GM12878 (cell line): ENCODE results near the gene ANP32A. TPM values are rescaled to one million over a fixed set of nuclear protein-coding genes. Genes with fewer than 3 reads are reported as not detected.

ENCODE experiments used
- ASH2L ChIP-seq: fragments of 300-600, 200-600 bp; sonication (generic); IDR thresholded peaks from 2 replicates; pipeline ENCODE4 v1.6.1; 2017; ENCODE audit warnings: low read depth, mild to moderate bottlenecking, borderline replicate concordance
- ATF7 ChIP-seq: fragments of 450-650 bp; IDR thresholded peaks from 2 replicates; pipeline ENCODE4 v1.6.1; 2016; ENCODE audit warnings: low read depth, mild to moderate bottlenecking
- CTCF ChIP-seq, 3 experiments: IDR thresholded peaks in 2 of 3; conservative IDR thresholded peaks in 1 of 3; 2 replicates each; pipeline ENCODE4 v1.5.1; 2011; ENCODE audit warnings: low read depth in 3 of 3, low read length in 3 of 3, mild to moderate bottlenecking in 3 of 3, control low read depth in 2 of 3, moderate library complexity in 2 of 3, inconsistent platforms in 1 of 3, mixed read lengths in 1 of 3; ENCODE audit not compliant: control insufficient read depth in 2 of 3, insufficient read depth in 1 of 3; ENCODE audit errors: extremely low read depth in 1 of 3
- IKZF1 ChIP-seq: fragments of 450-650 bp; conservative IDR thresholded peaks from 2 replicates; pipeline ENCODE4 v1.6.1; 2017; ENCODE audit warnings: antibody characterized with exemption, mild to moderate bottlenecking
- KLF5 ChIP-seq: fragments of 450-650 bp; IDR thresholded peaks from 2 replicates; pipeline ENCODE4 v1.6.1; 2014; ENCODE audit warnings: mild to moderate bottlenecking; ENCODE audit not compliant: partially characterized antibody
- MYB ChIP-seq: fragments of 150-350 bp; IDR thresholded peaks from 2 replicates; pipeline ENCODE4 v1.6.1; 2014; ENCODE audit warnings: mild to moderate bottlenecking, low read depth, low read length, borderline replicate concordance
- POLR2AphosphoS2 ChIP-seq: IDR thresholded peaks from 2 replicates; pipeline ENCODE4 v1.6.1; 2011; ENCODE audit warnings: low read depth, mild to moderate bottlenecking, low read length, improper control_type of control experiment, moderate library complexity
- POLR2AphosphoS5 ChIP-seq: IDR thresholded peaks from 2 replicates; pipeline ENCODE4 v1.6.1; 2011; ENCODE audit warnings: mild to moderate bottlenecking, low read length, inconsistent platforms
- SMAD1 ChIP-seq: fragments of 450-650 bp; IDR thresholded peaks from 2 replicates; pipeline ENCODE4 v1.6.1; 2018; ENCODE audit warnings: mild to moderate bottlenecking, low read depth; ENCODE audit not compliant: partially characterized antibody
- SMARCA5 ChIP-seq: fragments of 450-650 bp; IDR thresholded peaks from 2 replicates; pipeline ENCODE4 v1.6.1; 2017; ENCODE audit warnings: mild to moderate bottlenecking
- TAF1 ChIP-seq: IDR thresholded peaks from 2 replicates; pipeline ENCODE4 v1.6.1; 2011; ENCODE audit warnings: mild to moderate bottlenecking, low read depth, low read length, borderline replicate concordance
- TBL1XR1 ChIP-seq: IDR thresholded peaks from 2 replicates; pipeline ENCODE4 v1.6.1; 2012; ENCODE audit warnings: low read depth, low read length, improper control_type of control experiment
- TCF7 ChIP-seq: IDR thresholded peaks from 2 replicates; pipeline ENCODE4 v1.6.1; 2014; ENCODE audit warnings: antibody characterized with exemption, borderline replicate concordance
- polyA plus RNA-seq, 11 experiments: library from polyadenylated mRNA; depleted of rRNA in 4 of 11; unstranded in 6 of 11; stranded (reverse) in 5 of 11; fragments of >200 nt; fragmentation: Nextera tagmentation in 4 of 11; fragmentation: Illumina TruSeq in 1 of 11; extraction: Ambion mirVana in 4 of 11; extraction: Trizol in 1 of 11; gene quantifications; 1 replicate in 1 of 11; 2 replicates in 10 of 11; pipeline versions ENCODE4 v1.2.1 to v1.2.3, GENCODE V29; 2011 to 2016; ENCODE audit warnings: inconsistent platforms in 2 of 11, missing spikeins in 2 of 11, low read depth in 1 of 11
- total RNA-seq, 4 experiments: library from RNA; depleted of rRNA in 3 of 4; stranded (reverse); fragments of >200 nt in 3 of 4; fragmentation: Illumina TruSeq in 1 of 4; extraction: Trizol in 1 of 4; gene quantifications; 2 replicates each; pipeline versions ENCODE4 v1.2.1 to v1.2.3, GENCODE V29; 2013 to 2021
- TF ChIP-seq, protein P1 (sequence below): IDR thresholded peaks from 2 replicates; pipeline ENCODE4 v1.6.1; 2011; ENCODE audit warnings: borderline replicate concordance, low read depth, mild to moderate bottlenecking, moderate library complexity, low read length; ENCODE audit not compliant: insufficient read depth, poor library complexity, severe bottlenecking

Gene ANP32A
- total and polyA plus RNA-seq, 10 of the 15 experiments (the other 5 are each of a cell fraction or from before 2014, with no cell fraction given) = 29.6 to 666 (median 234) TPM

DNA sequence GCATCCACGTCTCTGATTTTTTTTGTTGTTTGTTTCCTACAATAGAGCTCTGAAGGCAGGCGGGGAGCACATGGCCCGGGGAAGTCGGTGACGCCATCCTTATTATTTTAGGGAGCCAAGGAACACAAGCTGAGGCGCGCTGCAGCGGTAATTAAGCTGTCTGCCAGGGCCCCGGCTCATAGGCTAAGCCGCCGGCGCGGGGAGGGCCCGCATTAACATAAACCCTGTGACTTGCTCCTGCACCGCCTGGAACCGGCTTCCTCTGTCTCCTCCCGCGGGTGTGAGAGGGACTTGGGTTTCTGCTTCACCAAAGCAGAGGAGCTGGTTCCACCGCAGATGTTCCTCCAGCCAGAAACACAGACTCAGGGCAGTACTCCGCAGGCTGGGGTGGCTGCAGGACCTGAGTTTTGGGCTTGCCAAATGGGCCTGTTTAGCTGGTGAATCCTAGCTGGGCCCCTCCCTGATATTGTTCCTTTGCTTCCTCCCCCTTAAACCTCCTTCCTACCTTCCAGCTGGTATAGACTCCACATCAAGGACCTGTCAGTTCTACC is 25.3 kb downstream of the ANP32A start (continued):
- TF ChIP-seq CTCF (IDR thresholded peaks at IDR 0.05 in 2 of 3, conservative IDR thresholded peaks at IDR 0.05 in 1 of 3; ENCODE audit: control insufficient read depth in 2 of 3, extremely low read depth in 1 of 3, insufficient read depth in 1 of 3, low read depth in 3 of 3, low read length in 3 of 3) = no peak
- TF ChIP-seq, protein P1, sequence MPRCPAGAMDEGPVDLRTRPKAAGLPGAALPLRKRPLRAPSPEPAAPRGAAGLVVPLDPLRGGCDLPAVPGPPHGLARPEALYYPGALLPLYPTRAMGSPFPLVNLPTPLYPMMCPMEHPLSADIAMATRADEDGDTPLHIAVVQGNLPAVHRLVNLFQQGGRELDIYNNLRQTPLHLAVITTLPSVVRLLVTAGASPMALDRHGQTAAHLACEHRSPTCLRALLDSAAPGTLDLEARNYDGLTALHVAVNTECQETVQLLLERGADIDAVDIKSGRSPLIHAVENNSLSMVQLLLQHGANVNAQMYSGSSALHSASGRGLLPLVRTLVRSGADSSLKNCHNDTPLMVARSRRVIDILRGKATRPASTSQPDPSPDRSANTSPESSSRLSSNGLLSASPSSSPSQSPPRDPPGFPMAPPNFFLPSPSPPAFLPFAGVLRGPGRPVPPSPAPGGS = no peak
- no peak for TF ChIP-seq TBL1XR1
- peak; percentile 46; the same call in 1 of the 2 replicates for TF ChIP-seq ATF7
- TF ChIP-seq POLR2AphosphoS2 = no peak
- TF ChIP-seq ASH2L = no peak
- no peak for TF ChIP-seq SMAD1
- no peak for TF ChIP-seq SMARCA5
- no peak for TF ChIP-seq KLF5
- peak; percentile 65; the same call in 1 of the 2 replicates for TF ChIP-seq TAF1
- TF ChIP-seq IKZF1 = peak; percentile 20; the same call in 1 of the 2 replicates
- TF ChIP-seq MYB = no peak
- TF ChIP-seq TCF7 = no peak
- TF ChIP-seq POLR2AphosphoS5 = peak; percentile 51; the same call in 1 of the 2 replicates
